Kidney capillary endothelial cell (primary cell): ENCODE results near the gene ADAM10.

Experiments used
- DNase-seq: peaks from one replicate; pipeline ENCODE4 v3.0.0-alpha.2; 2018; ENCODE audit warnings: low spot score

The ADAM10 gene

DNA sequence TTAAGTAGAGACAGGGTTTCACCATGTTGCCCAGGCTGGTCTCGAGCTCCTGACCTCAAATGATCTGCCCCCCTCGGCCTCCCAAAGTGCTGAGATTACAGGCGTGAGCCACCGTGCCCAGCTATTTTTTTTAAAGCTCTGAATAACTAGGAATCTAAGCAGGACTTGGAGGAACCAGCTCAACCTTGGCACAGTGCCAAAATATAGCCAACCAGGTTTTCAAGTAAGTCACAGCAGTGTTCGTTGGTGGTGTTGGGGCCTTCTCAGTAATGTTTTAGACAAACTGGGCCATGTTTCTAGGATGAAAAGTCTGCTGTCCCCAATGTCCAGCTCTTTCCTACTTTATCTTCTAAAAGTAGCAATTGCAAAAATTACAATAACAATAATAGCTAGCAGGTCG lies 6.4 kb upstream of the ADAM10 start:
- no peak for DNase-seq

DNA sequence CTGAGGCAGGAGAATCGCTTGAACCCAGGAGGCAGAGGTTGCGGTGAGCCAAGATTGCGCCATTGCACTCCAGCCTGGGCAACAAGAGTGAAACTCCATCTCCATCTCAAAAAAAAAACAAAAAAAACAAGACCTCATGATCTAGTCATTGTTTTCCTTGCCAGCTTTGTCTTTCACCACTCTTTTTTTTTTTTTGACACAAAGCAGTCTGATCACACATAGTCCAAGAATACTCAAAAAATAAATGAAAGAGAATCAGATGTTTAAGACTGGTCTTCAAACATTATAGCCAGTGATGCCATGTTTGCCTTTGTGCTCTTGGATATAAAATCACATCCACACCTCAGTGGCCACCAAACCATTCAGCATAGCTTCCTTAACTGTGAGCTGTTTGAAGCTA lies 5.8 kb upstream of the ADAM10 start:
- no peak for DNase-seq

DNA sequence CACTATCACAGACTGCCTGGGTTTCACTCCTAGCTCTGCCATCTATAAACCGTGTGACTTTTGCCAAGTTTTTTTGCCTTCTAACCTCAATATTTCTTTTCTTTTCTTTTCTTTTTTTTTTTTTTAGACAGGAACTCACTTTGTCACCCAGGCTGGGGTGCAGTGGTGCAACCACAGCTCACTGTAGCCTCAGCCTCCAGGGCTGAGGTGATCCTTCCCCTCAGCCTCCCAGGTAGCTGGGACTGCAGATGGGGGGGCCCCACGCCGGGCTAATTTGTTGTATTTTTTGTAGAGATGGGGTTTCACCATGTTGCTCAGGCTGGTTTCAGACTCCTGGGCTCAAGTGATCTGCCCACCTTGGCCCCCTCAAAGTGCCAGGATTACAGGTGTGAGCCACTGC lies 3.2 kb upstream of the ADAM10 start:
- DNase-seq = no peak

DNA sequence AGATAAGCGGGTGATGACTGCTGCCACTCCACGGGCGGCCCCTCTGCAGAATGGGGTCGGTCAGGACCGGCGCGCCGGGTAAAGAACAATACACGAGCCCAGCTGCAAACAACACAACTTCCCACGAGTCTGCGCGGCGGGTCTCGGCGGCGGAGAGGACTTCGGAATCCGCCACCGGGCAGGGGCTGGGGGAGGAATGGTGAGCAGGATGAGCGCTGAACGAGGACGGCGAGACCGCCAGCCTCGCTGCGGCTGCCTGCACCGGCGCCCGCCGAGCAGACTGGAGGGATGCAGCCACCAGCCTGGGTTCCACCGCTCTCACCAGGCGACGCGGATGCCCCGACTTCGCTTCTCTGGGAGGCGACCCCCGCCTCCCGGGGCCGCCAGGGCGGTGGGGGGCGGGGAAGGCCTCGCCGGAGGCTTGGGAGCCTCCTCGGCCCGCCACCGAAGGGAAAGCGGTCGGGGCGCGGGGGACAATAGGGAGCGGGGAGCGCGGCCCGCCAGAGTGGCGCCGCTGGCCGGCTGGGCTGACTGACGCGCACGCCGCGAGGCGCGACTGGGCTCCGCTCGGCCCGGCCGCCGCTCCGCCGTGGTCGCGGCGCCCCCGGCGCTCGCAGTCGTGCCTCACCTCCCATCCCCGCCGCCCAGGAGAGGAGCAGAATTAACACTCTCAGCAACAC lies 515 bp downstream of the ADAM10 start:
- peak; percentile 48 for DNase-seq

DNA sequence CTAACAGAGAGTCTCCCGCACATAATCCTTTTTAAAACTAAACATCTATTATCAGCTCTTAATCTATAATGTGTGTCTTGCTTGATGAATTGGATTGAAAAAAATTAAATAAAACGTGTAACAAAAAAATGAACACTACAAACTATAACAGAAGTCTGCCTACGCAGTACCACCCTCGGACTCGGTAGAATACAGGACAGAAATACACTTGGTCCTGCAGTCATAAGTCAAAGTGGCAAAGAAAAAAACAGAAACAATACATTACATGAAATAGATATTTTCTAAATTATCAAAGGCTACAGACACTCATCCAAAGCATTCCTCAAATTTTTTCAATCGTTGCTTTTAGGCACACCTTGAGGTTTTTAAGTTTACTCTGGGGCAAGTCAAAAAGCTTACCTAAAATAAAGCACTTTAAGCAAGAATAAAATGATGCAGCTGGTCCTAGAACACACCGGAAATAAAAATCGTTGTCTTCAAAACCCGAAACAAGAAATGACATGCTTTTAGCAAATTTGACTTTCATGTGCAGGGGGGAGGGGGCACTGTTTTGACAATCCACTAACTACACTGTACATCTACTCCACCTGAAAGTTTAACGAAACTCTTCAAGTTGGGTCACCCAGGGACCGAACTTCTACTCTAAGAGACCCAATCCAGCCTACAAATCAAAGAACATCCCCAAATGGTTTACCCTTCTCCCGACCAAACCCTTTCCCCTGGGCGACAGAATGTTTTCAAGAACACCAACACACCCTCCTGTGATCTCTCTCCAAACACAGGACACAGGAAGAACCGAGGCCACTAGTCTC lies 1.3 kb downstream of the ADAM10 start:
- peak; percentile 41 for DNase-seq

DNA sequence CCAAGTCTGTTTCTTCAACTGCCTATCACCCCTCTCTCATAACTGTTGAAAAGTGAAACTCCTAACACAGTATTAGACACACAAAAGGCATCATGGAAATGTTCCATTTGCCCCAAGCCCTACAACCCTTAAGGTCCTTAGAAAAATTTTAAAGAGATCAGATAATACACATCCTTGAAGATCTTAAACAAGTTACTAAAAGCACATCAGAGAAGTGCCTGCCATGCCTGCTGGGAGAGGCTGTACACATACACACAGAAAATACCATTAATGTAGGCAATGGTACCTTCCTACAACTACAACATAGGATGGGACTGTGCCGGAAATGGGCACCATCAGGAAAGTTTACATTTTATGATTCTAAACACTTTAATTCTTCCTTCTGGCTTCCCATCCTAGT lies 3.3 kb downstream of the ADAM10 start:
- no peak for DNase-seq

DNA sequence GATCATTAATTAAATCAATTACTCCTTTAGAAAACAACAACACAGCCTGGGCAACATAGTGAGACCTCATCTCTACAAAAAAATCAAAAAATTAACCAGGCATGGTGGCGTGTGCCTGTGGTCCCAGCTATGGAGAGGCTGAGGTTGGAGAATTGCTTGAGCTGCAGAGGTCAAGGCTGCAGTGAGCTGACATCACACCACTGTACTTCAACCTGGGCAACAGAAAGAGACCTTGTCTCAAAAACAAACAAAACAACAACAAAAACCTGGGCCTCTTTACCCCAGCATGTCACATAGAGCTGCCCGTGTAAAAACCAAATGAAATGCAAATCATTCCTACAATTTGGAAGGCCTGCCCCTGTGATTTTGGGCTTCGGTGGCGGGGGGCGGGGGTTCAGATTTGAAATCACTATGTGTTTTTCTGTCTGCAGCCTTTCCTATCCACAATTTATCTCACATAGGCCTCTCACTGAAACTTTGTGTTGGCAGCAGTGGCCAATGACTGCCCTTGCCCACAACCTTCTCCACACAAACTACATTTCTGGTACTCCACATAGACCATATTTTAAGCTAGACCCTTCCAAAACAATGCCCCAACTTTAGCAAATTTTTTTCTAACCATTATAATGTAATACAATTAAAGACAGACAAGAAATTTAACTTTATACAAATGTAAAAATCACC lies 6.5 kb downstream of the ADAM10 start:
- no peak for DNase-seq

DNA sequence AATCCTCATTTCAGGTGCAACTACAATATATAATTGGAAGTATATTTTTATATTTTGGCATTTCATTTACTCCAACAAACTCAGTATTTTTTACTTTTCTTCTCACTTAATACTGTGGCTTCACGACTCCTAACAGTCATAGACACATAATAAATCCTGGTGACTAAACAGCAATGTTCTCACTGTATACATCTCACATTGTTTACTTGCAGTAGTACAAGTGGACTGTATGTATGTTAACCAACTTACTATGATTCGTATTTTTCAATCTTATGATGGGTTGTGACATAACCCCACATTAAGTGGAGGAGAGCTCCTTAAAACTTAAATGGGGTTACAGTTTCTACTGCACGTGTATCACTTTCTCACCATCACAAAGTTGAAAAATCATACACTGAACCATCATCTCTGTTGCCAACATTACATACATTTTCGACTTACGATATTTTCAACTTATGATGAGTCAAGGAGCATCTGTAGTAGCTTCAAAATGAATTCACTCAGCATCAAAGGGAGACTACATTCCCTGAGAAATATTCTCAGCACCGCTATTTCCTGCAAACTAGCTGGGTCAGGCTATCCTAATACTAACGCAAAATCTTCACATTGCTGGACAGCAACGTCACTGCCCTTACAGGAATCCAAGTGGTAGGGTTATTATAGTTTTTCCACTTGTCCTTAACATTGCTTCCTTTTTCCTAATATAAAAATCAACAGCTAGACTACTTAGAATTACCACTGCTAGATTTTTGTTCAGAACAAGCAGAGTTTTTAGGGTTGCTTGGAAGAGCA lies 7.3 kb downstream of the ADAM10 start:
- DNase-seq = peak; percentile 63

DNA sequence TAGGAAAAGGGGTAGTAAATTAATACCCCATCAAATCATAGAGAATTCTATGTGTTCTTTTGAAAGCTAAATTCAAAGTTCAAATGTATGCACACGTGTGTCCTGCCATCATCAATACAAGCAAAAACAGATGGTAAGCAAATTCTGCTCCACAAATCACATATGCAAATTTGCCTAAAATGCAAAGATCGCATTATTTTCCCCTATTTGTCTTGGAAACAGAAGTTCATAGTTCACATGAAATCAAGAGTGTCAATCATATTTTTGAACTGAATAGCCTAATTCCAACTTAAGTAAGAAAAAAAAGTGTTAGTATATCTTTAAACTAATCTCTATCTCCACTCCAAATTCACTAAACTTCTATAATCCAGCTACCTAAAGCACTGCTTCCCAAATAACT lies 8.5 kb downstream of the ADAM10 start:
- no peak for DNase-seq

DNA sequence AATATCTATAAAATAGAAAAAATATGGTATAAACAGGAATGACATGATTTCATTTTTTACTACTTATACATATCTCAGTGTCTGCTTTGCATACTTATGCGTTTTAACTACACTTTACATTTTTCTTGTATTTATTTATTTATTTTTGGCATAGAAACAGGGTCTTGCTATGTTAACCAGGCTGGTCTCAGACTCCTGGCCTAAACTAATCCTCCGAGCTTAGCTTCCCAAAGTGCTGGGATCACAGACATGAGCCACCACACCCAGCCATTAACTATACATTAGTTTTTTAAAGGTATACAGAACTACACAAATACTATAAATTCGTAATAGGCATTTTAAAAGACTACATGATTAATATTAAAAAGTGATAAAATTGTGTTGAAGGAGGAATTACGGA lies 9.1 kb downstream of the ADAM10 start:
- DNase-seq = no peak

DNA sequence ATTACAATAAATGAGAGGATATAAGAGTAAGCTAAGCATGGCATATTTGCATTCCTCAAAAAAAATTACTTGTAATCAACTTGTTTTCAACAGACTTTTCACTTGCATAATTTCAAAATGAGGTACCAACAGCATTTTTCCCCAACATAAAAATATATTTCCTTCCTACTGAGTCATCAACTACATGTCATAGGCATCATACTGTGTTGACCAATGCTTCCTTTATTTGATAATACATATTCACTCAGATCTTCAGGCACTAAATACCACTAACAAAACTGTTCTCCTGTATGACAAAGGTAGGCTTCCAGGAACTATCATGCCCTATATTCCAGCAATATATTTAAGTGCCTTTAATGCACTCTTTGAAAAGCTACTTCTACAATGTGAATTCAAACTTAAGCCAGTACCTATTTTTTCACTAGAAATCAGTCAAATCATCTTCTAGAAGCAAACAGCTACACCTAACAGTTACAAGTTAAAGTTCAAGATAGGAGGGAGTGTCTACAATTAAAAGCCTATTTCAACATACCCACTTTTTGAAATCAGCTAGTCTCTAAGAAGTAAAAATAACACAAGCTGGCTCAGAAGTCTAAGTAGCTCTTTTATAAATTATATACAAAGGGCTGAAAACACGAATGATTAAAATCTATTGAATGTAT lies 11.3 kb downstream of the ADAM10 start:
- DNase-seq = peak; percentile 66

DNA sequence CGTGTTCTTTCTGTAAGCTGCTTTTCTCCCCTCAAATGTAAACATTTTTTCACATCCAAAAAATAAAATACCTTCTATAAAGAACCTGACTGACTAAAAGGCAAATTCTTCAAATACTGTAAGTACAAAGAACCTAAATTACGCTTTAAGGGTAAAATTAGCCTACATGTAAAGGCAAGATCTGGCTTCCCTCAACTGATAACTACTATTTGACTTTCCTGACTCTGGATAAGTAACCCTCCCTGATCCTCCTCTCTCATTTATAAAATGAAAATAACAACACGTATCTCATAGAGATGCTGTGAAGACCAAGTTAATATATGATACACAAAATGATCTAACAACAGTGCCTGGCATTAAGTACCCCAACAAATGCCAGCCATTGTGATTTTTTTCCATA lies 12.2 kb downstream of the ADAM10 start:
- DNase-seq = no peak

DNA sequence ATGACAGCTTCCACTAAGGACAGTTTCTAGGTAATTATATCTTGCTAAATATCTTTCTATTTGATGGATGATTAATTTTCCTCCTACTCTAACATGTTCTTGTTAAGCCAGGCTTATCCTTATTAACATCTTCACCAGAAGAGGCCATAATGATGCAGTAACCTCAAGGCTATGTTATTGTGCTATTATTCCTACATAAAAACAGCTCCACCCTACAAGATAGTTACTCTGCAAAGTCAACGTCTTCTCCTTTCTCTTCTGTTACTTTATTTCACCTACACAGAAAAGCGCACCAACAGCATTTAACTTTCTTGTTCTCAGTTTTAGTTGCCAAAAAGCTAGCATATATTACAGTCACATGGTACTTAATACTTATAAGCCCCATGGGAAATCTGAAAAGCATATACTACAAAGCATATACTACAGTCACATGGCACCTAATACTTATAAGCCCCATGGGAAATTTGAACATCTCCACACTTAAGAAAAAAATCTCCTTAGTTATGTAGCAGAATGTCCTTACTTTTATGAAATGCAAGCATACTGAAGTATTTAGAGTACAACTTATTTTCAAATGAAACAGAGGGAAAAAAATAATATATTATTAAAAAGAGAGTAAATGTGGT lies 13.4 kb downstream of the ADAM10 start:
- DNase-seq = no peak

DNA sequence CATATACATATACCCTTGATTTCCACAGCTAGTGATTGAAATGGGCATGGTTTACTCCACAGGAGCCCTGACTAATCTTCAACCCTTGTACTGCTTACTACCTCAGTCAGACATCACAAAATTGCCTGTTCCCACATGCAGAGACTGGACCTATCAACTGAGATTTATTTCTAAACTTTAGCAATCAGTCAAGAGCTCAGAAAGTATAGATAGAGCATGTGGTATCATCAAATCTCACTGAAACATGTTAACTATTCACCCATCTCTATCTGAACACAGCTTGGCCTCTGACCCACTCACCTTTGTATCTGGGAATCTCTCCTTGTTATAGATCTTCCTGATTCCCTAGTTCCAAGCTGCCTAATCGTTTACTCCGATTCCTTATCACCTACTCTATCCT lies 14.6 kb downstream of the ADAM10 start:
- no peak for DNase-seq

DNA sequence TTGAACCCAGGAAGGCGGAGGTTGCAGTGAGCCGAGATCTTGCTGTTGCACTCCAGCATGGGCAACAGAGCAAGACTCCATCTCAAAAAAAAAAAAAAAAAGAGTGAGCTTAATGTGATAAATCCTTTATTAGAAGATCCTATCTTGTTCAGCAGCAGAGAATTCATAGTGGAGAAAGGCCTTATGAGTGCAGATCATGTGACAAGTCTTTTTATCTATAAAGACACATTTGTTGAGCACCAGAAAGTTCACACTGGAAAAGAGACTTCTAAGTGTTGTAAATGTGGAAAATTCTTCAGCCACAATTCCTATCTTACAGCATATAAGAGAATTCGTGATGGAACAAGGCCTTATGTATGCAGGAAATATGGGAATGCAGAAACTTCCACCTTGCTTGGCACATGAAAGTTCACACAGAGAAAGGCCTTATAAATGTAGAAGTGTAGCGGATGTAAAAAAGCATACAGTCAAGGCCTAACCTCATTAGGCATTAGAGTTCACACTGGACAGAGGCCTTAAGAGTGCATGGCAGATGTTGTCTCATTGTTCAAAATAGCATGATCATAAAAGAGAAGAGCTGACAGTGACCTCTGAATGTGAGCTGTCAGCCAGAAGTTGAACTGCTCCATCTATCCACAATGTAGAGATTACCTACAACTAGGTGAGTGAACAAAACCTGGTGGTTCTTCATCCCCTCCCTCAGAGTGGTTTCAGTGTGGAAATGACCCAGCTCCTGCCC lies 16.7 kb downstream of the ADAM10 start:
- DNase-seq = no peak

DNA sequence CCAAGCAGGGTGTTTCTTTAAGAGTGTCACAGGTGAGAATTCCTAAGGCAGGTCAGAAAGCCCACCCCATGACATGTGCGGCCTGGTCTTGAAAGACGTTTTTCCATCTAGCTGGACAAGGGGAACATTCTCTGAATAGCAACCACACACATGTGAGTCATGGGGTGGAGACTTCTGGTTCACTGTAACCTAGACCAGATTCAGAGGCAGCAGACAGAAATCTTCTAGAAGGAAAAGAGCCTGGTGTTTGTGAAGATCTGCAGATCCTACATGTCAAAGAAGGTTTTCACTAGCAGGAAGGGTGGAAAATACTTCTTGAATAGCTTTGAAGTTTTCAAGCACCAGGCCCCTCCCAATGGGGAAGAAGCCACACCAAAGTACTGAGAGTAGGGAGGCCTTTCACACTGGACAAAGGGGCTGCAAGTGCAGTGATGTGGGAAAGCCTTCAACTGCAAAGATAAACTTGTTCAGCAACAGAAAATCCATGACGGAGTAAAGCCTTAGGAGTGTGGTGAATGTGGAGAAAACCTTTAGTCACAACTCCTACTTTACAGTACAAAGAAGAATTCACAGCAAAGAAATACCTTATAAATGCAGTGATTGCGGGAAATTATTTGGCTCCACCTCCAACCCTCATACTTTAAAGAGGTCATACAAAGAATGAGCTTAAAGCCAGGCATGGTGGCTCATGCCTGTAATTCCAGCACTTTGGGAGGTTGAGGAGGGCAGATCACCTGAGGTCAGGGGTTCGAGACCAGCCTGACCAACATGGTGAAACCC lies 17.6 kb downstream of the ADAM10 start:
- DNase-seq = no peak

DNA sequence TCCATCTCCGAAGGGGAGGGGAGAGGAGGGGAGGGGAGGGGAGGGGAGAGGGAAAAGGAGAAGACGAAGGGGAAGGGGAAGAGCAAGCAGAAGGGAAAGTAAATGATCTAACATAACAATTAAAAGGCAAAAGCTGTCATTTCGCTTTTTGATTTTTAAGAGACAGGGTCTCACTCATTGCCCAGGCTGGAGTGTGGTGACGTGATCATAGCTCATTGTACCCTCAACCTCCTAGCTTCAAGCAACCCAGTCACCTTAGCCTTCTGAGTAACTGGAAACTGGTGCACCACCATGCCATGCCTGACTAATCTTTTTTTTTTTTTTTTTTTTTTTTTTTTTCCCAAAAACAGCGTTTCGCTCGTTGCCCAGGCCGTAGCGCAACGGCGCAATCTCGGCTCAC lies 22.6 kb downstream of the ADAM10 start:
- DNase-seq = no peak

DNA sequence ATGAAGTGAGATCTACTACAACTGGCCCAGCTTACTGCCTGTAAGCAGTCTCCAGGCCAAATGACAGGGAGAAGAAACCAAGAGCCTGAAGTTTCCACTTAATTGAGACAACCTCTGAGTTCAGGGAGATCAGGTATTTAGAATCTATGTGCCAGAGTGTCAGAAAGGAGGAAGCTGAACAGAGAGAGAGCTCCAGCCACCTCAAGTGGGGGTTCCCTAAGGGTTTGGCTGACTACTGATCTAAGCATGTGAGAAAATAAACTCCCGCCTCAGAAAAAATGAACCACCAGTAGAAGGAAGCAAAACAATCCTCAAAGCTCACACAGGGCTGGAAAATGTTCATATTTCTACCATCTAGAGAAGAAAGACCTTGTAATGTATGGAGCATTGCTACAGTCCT lies 25.0 kb downstream of the ADAM10 start:
- no peak for DNase-seq

DNA sequence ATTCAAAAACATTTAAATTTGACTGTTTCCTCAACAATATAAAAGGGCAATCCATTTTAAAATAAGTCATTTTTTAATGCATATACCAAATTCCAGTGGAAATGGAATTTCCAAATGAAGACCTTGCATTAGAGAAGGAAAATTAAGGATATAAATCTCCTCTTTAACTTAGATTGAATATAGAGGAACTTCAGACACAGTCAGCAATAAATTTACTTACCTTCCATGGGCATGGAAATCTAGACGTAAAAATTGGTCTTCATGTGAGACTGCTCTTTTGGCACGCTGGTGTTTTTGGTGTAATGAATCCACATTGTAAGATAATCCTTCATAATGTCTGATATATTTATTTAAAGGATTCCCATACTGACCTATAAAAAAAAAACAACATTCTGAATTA lies 32.1 kb downstream of the ADAM10 start:
- DNase-seq = no peak

DNA sequence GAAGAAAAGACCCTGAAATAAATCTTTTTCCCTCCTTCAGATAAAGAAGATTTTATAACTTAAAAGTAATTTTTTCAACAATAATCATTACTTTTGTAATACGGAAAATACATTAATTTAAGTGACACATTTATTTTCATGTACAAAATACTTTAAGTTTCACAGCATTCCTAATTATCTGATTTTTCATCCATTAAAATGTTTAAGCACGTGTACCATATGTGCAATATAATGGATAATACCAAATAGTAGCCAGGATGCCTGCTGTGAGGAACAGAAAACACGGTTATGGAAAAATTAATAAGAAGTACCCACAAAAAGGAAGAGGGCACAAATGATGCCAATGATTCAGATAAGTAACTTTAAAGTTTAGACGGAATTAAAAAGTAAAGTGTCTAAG lies 33.5 kb downstream of the ADAM10 start:
- no peak for DNase-seq
